Measurements from ENCODE around the gene XAGE5. TPM values are rescaled to one million over a fixed set of nuclear protein-coding genes. Genes with fewer than 3 reads are reported as not detected.

The XAGE5 gene
- total RNA-seq, 6 donors from 2014 or later = not detected

DNA sequence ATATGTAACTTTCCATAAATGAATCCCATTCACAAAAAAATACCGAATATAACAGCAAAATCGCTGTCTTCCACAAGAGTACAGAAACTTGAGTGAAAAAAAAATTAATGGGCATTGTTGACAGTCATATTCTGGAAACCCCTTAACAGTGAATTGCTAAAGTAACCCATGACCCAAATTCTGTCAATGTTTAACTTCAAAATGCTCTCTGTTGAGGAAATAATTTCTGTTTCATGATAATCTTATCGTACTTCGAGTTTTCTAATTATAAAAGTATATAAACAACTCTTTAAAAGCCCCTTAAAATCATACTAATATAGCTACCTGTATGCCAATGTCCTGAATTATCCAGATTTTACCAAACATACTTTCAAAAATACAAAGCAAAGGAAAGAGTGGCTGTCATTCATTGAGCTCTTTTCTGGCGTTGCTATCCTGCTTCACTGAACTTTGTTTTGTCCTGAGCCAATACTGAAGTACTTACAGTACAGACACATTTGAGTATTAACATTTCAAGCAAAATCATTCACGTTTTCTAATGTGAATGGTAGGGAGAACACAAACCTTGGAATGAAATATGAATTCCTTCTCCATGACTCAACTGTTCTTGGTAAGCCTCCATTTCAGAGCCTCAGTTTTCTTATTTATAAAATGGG is 54.4 kb downstream of the XAGE5 start:
- Histone ChIP-seq H3K4me1 (no peaks in the 10 kb centered on the region), H3K4me3 (no peak overlapping the region), H3K27me3 (no peaks in the 10 kb centered on the region), H3K36me3 (no peaks in the 10 kb centered on the region), H3K27ac (no peak overlapping the region), H3K9me3 (no peaks in the 10 kb centered on the region)
- ATAC-seq (ENCODE audit: low FRiP score in 2 of 2) (no peak), DNase-seq (no peak)
- WGBS, 2 donors = 48 to 70% methylated on average over 6 of the region's 6 CpGs
- TF ChIP-seq POLR2AphosphoS5 (IDR thresholded peaks at IDR 0.05) (no peak), POLR2A (IDR thresholded peaks at IDR 0.05) (no peak), EP300 (IDR thresholded peaks at IDR 0.05) (no peak)
- TF ChIP-seq, protein P1, sequence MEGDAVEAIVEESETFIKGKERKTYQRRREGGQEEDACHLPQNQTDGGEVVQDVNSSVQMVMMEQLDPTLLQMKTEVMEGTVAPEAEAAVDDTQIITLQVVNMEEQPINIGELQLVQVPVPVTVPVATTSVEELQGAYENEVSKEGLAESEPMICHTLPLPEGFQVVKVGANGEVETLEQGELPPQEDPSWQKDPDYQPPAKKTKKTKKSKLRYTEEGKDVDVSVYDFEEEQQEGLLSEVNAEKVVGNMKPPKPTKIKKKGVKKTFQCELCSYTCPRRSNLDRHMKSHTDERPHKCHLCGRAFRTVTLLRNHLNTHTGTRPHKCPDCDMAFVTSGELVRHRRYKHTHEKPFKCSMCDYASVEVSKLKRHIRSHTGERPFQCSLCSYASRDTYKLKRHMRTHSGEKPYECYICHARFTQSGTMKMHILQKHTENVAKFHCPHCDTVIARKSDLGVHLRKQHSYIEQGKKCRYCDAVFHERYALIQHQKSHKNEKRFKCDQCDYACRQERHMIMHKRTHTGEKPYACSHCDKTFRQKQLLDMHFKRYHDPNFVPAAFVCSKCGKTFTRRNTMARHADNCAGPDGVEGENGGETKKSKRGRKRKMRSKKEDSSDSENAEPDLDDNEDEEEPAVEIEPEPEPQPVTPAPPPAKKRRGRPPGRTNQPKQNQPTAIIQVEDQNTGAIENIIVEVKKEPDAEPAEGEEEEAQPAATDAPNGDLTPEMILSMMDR (IDR thresholded peaks at IDR 0.05) = no peak

Small RNAs within 50 kb of the gene (small RNA-seq; reads per million reads assigned to genes)
- gene AC244505.6 (0 reads per million in 4 donors), gene AC244505.7 (0 reads per million in 4 donors)

Other genes starting within 250 kb of the XAGE5 start
- not detected for gene SSX7, start 156.4 kb upstream of the XAGE5 start, total RNA-seq
- not detected for gene SSX2, start 104.1 kb upstream of the XAGE5 start, total RNA-seq
- not detected for gene SSX2B, start 60.0 kb upstream of the XAGE5 start, total RNA-seq
- gene SPANXN5, start 13.9 kb upstream of the XAGE5 start, total RNA-seq = not detected
- not detected for gene XAGE3, start 56.8 kb downstream of the XAGE5 start, total RNA-seq
- 100 to 1,000 TPM in 2 of 6 donors, 10 to 100 TPM in 4; 14.1 to 216 (median 17.2) TPM for gene FAM156B, start 86.0 kb downstream of the XAGE5 start, total RNA-seq
- 10 to 100 TPM; 12.0 to 60.8 (median 17.6) TPM for gene FAM156A, start 147.2 kb downstream of the XAGE5 start, total RNA-seq
- gene GPR173, start 237.5 kb downstream of the XAGE5 start, total RNA-seq = 1 to 10 TPM in 3 of 6 donors, under 1 TPM in 3; 0.46 to 1.3 (median 0.95) TPM